Aorta (tissue), 5 donors: ENCODE data around the gene CCDC167. TPM values are rescaled to one million over a fixed set of nuclear protein-coding genes. Genes with fewer than 3 reads are reported as not detected.
A peak's percentile ranks its signal among the peaks of the same experiment; 100 is the strongest.

Experiments used
- ATAC-seq: fragments of 200-7000 bp; cut with Tn5 transposase; one replicate; pipeline ENCODE4 v1.9.1; 2022; ENCODE audit warnings: moderate library complexity; ENCODE audit not compliant: low FRiP score
- DNase-seq, 2 donors: peaks; one replicate each; pipeline ENCODE4 v3.0.0-alpha.2; 2020
- H3K27ac ChIP-seq, 2 donors: one replicate each; pipeline ENCODE4 v1.5.1; 2013; ENCODE audit warnings: low read length in 2 of 2, mild to moderate bottlenecking in 2 of 2, moderate library complexity in 2 of 2, control low read depth in 1 of 2, inconsistent platforms in 1 of 2, low read depth in 1 of 2
- H3K27me3 ChIP-seq, 2 donors: one replicate each; pipeline ENCODE4 v1.6.1; 2013; ENCODE audit warnings: control low read depth in 1 of 2, low read length in 1 of 2, mild to moderate bottlenecking in 1 of 2, moderate library complexity in 1 of 2; ENCODE audit not compliant: insufficient read depth in 2 of 2, control insufficient read depth in 1 of 2
- H3K36me3 ChIP-seq, 2 donors: one replicate each; pipeline ENCODE4 v1.6.1; 2013; ENCODE audit warnings: control low read depth in 1 of 2, low read length in 1 of 2, mild to moderate bottlenecking in 1 of 2; ENCODE audit not compliant: insufficient read depth in 2 of 2, control insufficient read depth in 1 of 2
- H3K4me1 ChIP-seq, 2 donors: one replicate each; pipeline ENCODE4 v1.6.1; 2013; ENCODE audit warnings: low read length in 2 of 2, control low read depth in 1 of 2, mild to moderate bottlenecking in 1 of 2, moderate library complexity in 1 of 2; ENCODE audit not compliant: insufficient read depth in 2 of 2, control insufficient read depth in 1 of 2
- H3K4me3 ChIP-seq, 2 donors: one replicate each; pipeline ENCODE4 v1.5.1; 2013; ENCODE audit warnings: low read length in 2 of 2, control low read depth in 1 of 2, mild to moderate bottlenecking in 1 of 2
- H3K9me3 ChIP-seq: one replicate; pipeline ENCODE4 v1.6.1; 2013; ENCODE audit warnings: mild to moderate bottlenecking, low read length; ENCODE audit not compliant: control insufficient read depth
- WGBS, 2 donors: extraction: QIAGEN DNeasy Blood & Tissue Kit; methylation state at CpG; one replicate each; pipeline ENCODE4 v1.1.7; 2013; 5-methylcytosine and 5-hydroxymethylcytosine counted together
- intact Hi-C, 2 donors: fragments of 100-400 bp; cut with DNase I; formaldehyde crosslinking; loops; one replicate each; pipeline versions ENCODE4 v1.14.2 to v1.15.0; 2022
- polyA plus RNA-seq, 2 donors: library from polyadenylated mRNA; stranded (reverse); fragments of 200-250 nt; gene quantifications; one replicate each; pipeline ENCODE4 v1.2.3, GENCODE V29; 2013
- total RNA-seq, 2 donors: library from RNA; stranded (reverse); fragmentation: NEBNext Ultra II Directional; extraction: Animal tissue kit (Norgen Biotek cat#: 25700); gene quantifications; one replicate each; pipeline ENCODE4 v1.2.1, GENCODE V29; 2021
- donor health status: healthy with polysubstance abuse.
- donor health status: Bipolar disorder and iron deficiency.
- donor health status: DM: no; HTN: no; CAD: no.
- donor health status: DM: no; HTN: no; CAD: no.
- donor health status: DM: yes; HTN: yes; CAD: no.

CCDC167 gene
- total and polyA plus RNA-seq, 4 donors = 11.5 to 34.1 (median 14.8) TPM

DNA sequence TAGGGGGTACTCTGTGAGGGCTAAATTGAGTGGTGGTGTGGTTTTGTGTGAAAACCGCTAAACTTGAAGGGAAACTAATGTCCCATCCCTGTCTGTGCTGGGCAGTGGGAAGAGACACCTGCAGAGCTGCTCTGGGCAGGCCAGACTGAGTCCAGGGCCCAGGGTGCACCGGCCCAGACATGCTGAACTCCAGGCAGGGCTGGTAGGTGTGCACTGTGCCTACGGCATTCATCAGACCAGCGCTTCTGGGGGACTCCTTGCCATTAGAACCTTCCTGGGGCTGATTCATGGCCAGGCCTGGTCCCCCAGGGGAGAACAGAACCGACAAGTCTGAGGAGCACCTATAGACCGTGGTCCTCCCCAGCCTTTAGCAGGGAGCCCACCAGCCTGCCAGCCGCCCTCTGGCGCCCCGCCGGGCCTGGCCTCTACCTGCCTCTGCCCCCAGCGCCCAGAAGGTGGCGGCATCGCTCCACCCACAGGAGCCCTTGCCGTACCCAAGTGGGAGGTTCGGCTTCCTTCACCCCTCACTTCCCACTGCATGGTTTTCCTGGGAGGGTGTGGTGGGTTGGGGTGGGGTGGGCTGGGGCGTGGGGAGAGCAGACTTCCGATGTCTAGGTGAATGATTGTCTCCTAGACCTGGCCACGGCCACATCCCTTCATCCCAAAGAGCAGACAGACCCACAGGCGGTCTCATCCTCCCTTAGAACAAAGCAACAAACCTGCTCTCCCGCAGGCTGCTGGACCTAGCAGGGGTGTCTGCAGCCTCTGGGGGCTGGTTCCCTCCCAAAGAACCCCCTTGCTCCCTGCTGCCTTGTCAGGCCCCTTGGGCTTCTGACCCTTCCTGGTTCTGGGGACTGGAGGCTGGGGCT lies 15.5 kb downstream of the CCDC167 start:
- intact Hi-C loops = loop anchor here (2.0 to 5.0 kb wide), 3 partner anchors 83 to 209 kb away; no protein-coding TSS in a partner anchor
- Histone ChIP-seq H3K9me3 (no peaks in the 10 kb centered on the region), H3K4me3 (no peak overlapping the region), H3K27me3 (no peaks in the 10 kb centered on the region), H3K27ac (no peak overlapping the region), H3K4me1 (no peaks in the 10 kb centered on the region), H3K36me3 (peaks cover 0 to 4% of the 10 kb centered on the region in 2 donors)
- 38 to 43% methylated on average over 19 to 20 of the region's 20 CpGs for WGBS, 2 donors
- DNase-seq (peak in 1 of 2 donors; percentile 87), ATAC-seq (peak; percentile 75)

- Histone ChIP-seq H3K4me3 (no peak overlapping the region), H3K4me1 (no peaks in the 10 kb centered on the region), H3K27me3 (no peaks in the 10 kb centered on the region), H3K9me3 (no peaks in the 10 kb centered on the region), H3K36me3 (peaks cover 0 to 5% of the 10 kb centered on the region in 2 donors), H3K27ac (no peak overlapping the region)
- intact Hi-C loops = loop anchor here in 1 of 2 donors (5.0 kb wide), 1 partner anchor 116 kb away; no protein-coding TSS in a partner anchor
- no peak for ATAC-seq
- 84 to 87% methylated on average over 11 of the region's 11 CpGs for WGBS, 2 donors
- DNase-seq = no peak
Measured at GRCh38 chr6:37483252-37483901, 16.3 kb downstream of the CCDC167 start.

GRCh38 chr6:37482606-37483251 lies 17.0 kb downstream of the CCDC167 start:
- ATAC-seq (no peak), DNase-seq (no peak)
- intact Hi-C loops = loop anchor here in 1 of 2 donors (5.0 kb wide), 1 partner anchor 115 kb away; no protein-coding TSS in a partner anchor
- Histone ChIP-seq H3K9me3 (no peaks in the 10 kb centered on the region), H3K27ac (no peak overlapping the region), H3K36me3 (peaks cover 0 to 7% of the 10 kb centered on the region in 2 donors), H3K4me3 (no peak overlapping the region), H3K27me3 (no peaks in the 10 kb centered on the region), H3K4me1 (no peaks in the 10 kb centered on the region)
- 72 to 76% methylated on average over 10 of the region's 10 CpGs for WGBS, 2 donors

- H3K27me3 ChIP-seq = no peaks in the 10 kb centered on the region
- intact Hi-C loops = loop anchor here in 1 of 2 donors (5.0 kb wide), 1 partner anchor 115 kb away; no protein-coding TSS in a partner anchor
- no peaks in the 10 kb centered on the region for H3K9me3 ChIP-seq
- DNase-seq (no peak), ATAC-seq (no peak)
- no peak overlapping the region for H3K4me3 ChIP-seq
- peaks cover 0 to 7% of the 10 kb centered on the region in 2 donors for H3K36me3 ChIP-seq
- H3K4me1 ChIP-seq = no peaks in the 10 kb centered on the region
- no peak overlapping the region for H3K27ac ChIP-seq
- 64 to 66% methylated on average over 15 of the region's 15 CpGs for WGBS, 2 donors
Measured at GRCh38 chr6:37481711-37482605, 17.7 kb downstream of the CCDC167 start.

GRCh38 chr6:37480951-37481534 lies 18.6 kb downstream of the CCDC167 start:
- intact Hi-C loops = loop anchor here in 1 of 2 donors (5.0 kb wide), 1 partner anchor 114 kb away; no protein-coding TSS in a partner anchor
- H3K4me3 ChIP-seq = no peak overlapping the region
- ATAC-seq (no peak), DNase-seq (no peak)
- no peaks in the 10 kb centered on the region for H3K4me1 ChIP-seq
- no peaks in the 10 kb centered on the region for H3K9me3 ChIP-seq
- H3K27me3 ChIP-seq = no peaks in the 10 kb centered on the region
- WGBS, 2 donors = 50 to 60% methylated on average over 7 of the region's 7 CpGs
- H3K27ac ChIP-seq = no peak overlapping the region
- peaks cover 0 to 7% of the 10 kb centered on the region in 2 donors for H3K36me3 ChIP-seq

DNA sequence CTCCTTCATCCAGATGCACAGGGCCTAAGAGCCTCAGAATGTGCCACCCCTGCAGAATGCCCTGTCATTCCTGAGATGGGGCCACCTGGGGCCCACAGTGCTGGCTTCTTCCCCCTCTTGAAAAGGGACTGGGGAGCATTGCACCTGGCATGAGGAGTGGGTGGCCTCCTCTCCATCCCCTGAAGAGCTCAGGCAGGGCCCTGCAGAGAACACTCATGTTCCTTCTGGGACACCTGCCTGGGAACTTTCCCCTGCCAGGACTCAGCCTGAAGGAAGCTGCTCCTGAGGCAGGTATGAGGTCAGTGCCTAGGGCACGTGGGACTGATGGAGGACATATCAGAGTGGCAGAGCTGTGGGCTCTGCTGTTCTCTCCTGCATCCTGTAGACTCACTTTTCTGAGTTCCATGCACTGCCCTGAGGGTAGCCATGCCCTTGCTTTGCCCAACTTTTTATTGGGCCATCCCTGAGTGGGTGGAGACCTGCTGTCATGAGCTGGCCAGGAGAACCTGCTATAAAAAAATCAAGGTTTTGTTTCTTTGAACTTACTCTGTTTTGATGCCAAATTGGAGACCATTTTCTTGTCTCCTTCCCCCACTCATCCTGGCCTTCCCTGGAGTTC lies 19.5 kb downstream of the CCDC167 start:
- Histone ChIP-seq H3K9me3 (no peaks in the 10 kb centered on the region), H3K36me3 (peaks cover 0 to 7% of the 10 kb centered on the region in 2 donors)
- intact Hi-C loops = loop anchor here in 1 of 2 donors (5.0 kb wide), 1 partner anchor 113 kb away; no protein-coding TSS in a partner anchor

GRCh38 chr6:37479266-37479854 lies 20.3 kb downstream of the CCDC167 start:
- WGBS, 2 donors = 80% methylated on average over 6 of the region's 6 CpGs
- ATAC-seq = no peak
- DNase-seq = no peak
- peaks cover 0 to 7% of the 10 kb centered on the region in 2 donors for H3K36me3 ChIP-seq
- H3K27me3 ChIP-seq = no peaks in the 10 kb centered on the region
- intact Hi-C loops = no loop called here
- no peaks in the 10 kb centered on the region for H3K4me1 ChIP-seq
- no peak overlapping the region for H3K27ac ChIP-seq
- H3K9me3 ChIP-seq = no peaks in the 10 kb centered on the region
- no peak overlapping the region for H3K4me3 ChIP-seq

More for the DNA sequence above, 19.5 kb downstream of the CCDC167 start:
- 81 to 90% methylated on average over 1 of the region's 1 CpG for WGBS, 2 donors
- Histone ChIP-seq H3K4me3 (no peak overlapping the region), H3K27me3 (no peaks in the 10 kb centered on the region), H3K4me1 (no peaks in the 10 kb centered on the region), H3K27ac (no peak overlapping the region)
- no peak for DNase-seq
- ATAC-seq = no peak
